ENCODE measurements around the gene CLN3. TPM values are rescaled to one million over a fixed set of nuclear protein-coding genes. Genes with fewer than 3 reads are reported as not detected.
A peak's percentile ranks its signal among the peaks of the same experiment; 100 is the strongest.
"Not testable (repeated sequence)": the region's sequence is repeated elsewhere in the genome, so short reads cannot be mapped to it uniquely, and the experiment has no call there.

The CLN3 gene
- polyA plus RNA-seq, 4 donors = 4.7 to 81.3 (median 20.3) TPM

GRCh38 chr16:28532940-28533647, 41.2 kb upstream of the CLN3 start:
- Histone ChIP-seq H3K4me1 (ENCODE audit: control insufficient read depth in 3 of 3, insufficient read depth in 2 of 3, low read depth in 1 of 3, low read length in 2 of 3) (peaks cover 0 to 17% (median 5%) of the 10 kb centered on the region in 3 donors), H3K27ac (ENCODE audit: low read depth in 1 of 3, low read length in 2 of 3) (peak overlapping the region in 2 of 3 donors; percentile 48 to 76), H3K36me3 (ENCODE audit: control insufficient read depth in 3 of 3, insufficient read depth in 2 of 3, low read depth in 1 of 3, low read length in 3 of 3) (peaks cover 0 to 3% (median 0%) of the 10 kb centered on the region in 3 donors), H3K4me3 (ENCODE audit: low read depth in 1 of 3, low read length in 3 of 3) (no peak overlapping the region), H3K9me3 (ENCODE audit: control insufficient read depth in 2 of 2, insufficient read depth in 1 of 2, low read depth in 1 of 2, low read length in 1 of 2) (no peaks in the 10 kb centered on the region), H3K27me3 (ENCODE audit: control insufficient read depth in 3 of 3, insufficient read depth in 3 of 3, low read length in 3 of 3) (no peaks in the 10 kb centered on the region)
- FAIRE-seq (no peak), DNase-seq (no peak)
- WGBS, 3 donors = 84 to 87% (median 85%) methylated on average over 5 of the region's 5 CpGs

DNA sequence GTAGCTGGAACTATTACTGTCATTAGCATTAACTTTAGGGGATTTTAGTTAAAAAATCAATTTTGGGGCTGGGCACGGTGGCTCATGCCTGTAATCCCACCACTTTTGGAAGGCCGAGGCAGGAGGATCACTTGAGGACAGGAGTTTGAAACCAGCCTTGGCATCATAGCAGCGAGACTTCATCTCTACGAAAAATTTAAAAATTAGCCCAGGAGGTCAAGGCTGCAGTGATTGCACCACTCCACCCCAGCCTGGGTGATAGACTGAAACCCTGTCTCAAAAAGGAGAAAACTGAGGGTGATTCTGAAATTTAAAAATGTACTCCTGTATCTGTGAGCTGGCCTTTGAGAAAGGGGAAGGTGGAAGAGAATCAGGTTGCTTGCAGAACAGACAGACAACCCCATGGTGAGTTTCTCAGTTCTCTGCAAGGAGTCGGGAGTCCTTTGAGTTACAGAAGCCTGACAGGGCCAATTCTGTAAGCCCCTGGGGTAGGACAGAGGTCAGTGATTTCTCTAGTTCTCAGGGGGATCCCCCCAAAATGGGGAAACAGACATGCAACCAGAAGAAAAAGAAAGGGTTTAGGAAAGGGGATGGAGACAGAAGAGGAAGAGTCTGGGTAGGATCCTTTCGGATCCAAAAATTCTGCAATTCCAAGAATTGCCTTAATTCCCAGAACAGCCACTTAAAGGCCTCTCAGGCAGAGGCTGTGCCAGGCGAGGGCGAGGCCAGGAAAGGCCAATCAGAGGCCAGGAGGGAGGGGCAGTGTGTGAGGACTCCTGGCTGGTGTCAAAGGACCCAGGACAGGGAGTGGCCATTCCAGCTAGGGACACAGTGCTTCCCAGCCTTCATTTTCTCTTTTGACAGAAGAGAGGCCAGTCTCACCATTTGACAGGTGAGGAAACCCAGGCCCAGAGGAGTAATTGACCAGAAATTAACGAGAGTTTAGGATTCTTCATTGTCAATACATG, 40.2 kb upstream of the CLN3 start:
- no peak for FAIRE-seq
- Histone ChIP-seq H3K4me3 (ENCODE audit: low read depth in 1 of 3, low read length in 3 of 3) (no peak overlapping the region), H3K36me3 (ENCODE audit: control insufficient read depth in 3 of 3, insufficient read depth in 2 of 3, low read depth in 1 of 3, low read length in 3 of 3) (no peaks in the 10 kb centered on the region), H3K4me1 (ENCODE audit: control insufficient read depth in 3 of 3, insufficient read depth in 2 of 3, low read depth in 1 of 3, low read length in 2 of 3) (peaks cover 0 to 25% (median 5%) of the 10 kb centered on the region in 3 donors), H3K27me3 (ENCODE audit: control insufficient read depth in 3 of 3, insufficient read depth in 3 of 3, low read length in 3 of 3) (no peaks in the 10 kb centered on the region), H3K27ac (ENCODE audit: low read depth in 1 of 3, low read length in 2 of 3) (peak overlapping the region in 2 of 3 donors; percentile 48 to 76), H3K9me3 (ENCODE audit: control insufficient read depth in 2 of 2, insufficient read depth in 1 of 2, low read depth in 1 of 2, low read length in 1 of 2) (no peaks in the 10 kb centered on the region)
- WGBS, 3 donors = 61 to 73% (median 70%) methylated on average over 9 of the region's 9 CpGs
- peak; percentile 60 to 88 for DNase-seq

- FAIRE-seq = no peak
- peaks cover 1 to 36% (median 5%) of the 10 kb centered on the region in 3 donors for H3K4me1 ChIP-seq (ENCODE audit: control insufficient read depth in 3 of 3, insufficient read depth in 2 of 3, low read depth in 1 of 3, low read length in 2 of 3)
- H3K4me3 ChIP-seq (ENCODE audit: low read depth in 1 of 3, low read length in 3 of 3) = no peak overlapping the region
- H3K27ac ChIP-seq (ENCODE audit: low read depth in 1 of 3, low read length in 2 of 3) = peak overlapping the region in 1 of 3 donors; percentile 63
- H3K27me3 ChIP-seq (ENCODE audit: control insufficient read depth in 3 of 3, insufficient read depth in 3 of 3, low read length in 3 of 3) = no peaks in the 10 kb centered on the region
- DNase-seq = no peak
- no peaks in the 10 kb centered on the region for H3K9me3 ChIP-seq (ENCODE audit: control insufficient read depth in 2 of 2, insufficient read depth in 1 of 2, low read depth in 1 of 2, low read length in 1 of 2)
- no peaks in the 10 kb centered on the region for H3K36me3 ChIP-seq (ENCODE audit: control insufficient read depth in 3 of 3, insufficient read depth in 2 of 3, low read depth in 1 of 3, low read length in 3 of 3)
Observed at GRCh38 chr16:28529124-28529523, 37.2 kb upstream of the CLN3 start.

GRCh38 chr16:28528463-28528867, 36.6 kb upstream of the CLN3 start:
- H3K27me3 ChIP-seq (ENCODE audit: control insufficient read depth in 3 of 3, insufficient read depth in 3 of 3, low read length in 3 of 3) = no peaks in the 10 kb centered on the region

DNA sequence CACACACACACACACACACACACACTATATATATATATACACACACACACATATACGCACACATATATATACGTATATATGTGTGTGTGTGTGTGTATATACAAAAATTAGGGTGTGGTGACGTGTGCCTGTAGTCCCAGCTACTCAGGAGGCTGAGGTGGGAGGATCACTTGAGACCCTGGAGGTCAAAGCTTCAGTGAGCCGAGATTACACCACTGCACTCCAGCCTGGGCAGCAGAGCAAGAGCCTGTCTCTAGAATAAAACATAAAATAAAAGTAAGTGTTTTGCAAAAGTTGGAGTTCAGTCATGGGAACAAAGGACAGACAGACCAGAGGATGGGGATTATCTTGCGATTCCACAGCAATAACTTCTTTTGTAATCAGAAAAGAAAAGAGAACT, 36.1 kb upstream of the CLN3 start:
- H3K4me3 ChIP-seq (ENCODE audit: low read depth in 1 of 3, low read length in 3 of 3) = no peak overlapping the region
- no peak for DNase-seq
- H3K27me3 ChIP-seq (ENCODE audit: control insufficient read depth in 3 of 3, insufficient read depth in 3 of 3, low read length in 3 of 3) = no peaks in the 10 kb centered on the region
- 60 to 83% (median 71%) methylated on average over 5 of the region's 5 CpGs for WGBS, 3 donors
- H3K27ac ChIP-seq (ENCODE audit: low read depth in 1 of 3, low read length in 2 of 3) = peak overlapping the region in 1 of 3 donors; percentile 63
- peaks cover 1 to 36% (median 4%) of the 10 kb centered on the region in 3 donors for H3K4me1 ChIP-seq (ENCODE audit: control insufficient read depth in 3 of 3, insufficient read depth in 2 of 3, low read depth in 1 of 3, low read length in 2 of 3)
- H3K36me3 ChIP-seq (ENCODE audit: control insufficient read depth in 3 of 3, insufficient read depth in 2 of 3, low read depth in 1 of 3, low read length in 3 of 3) = no peaks in the 10 kb centered on the region
- FAIRE-seq = no peak
- no peaks in the 10 kb centered on the region for H3K9me3 ChIP-seq (ENCODE audit: control insufficient read depth in 2 of 2, insufficient read depth in 1 of 2, low read depth in 1 of 2, low read length in 1 of 2)

More at GRCh38 chr16:28528463-28528867, 36.6 kb upstream of the CLN3 start:
- FAIRE-seq (no peak), DNase-seq (peak; percentile 44 to 63)
- H3K27ac ChIP-seq (ENCODE audit: low read depth in 1 of 3, low read length in 2 of 3) = peak overlapping the region in 1 of 3 donors; percentile 63
- H3K36me3 ChIP-seq (ENCODE audit: control insufficient read depth in 3 of 3, insufficient read depth in 2 of 3, low read depth in 1 of 3, low read length in 3 of 3) = no peaks in the 10 kb centered on the region
- H3K9me3 ChIP-seq (ENCODE audit: control insufficient read depth in 2 of 2, insufficient read depth in 1 of 2, low read depth in 1 of 2, low read length in 1 of 2) = no peaks in the 10 kb centered on the region
- H3K4me1 ChIP-seq (ENCODE audit: control insufficient read depth in 3 of 3, insufficient read depth in 2 of 3, low read depth in 1 of 3, low read length in 2 of 3) = peaks cover 1 to 36% (median 5%) of the 10 kb centered on the region in 3 donors
- H3K4me3 ChIP-seq (ENCODE audit: low read depth in 1 of 3, low read length in 3 of 3) = no peak overlapping the region
- 24 to 63% (median 32%) methylated on average over 5 of the region's 5 CpGs for WGBS, 3 donors

DNA sequence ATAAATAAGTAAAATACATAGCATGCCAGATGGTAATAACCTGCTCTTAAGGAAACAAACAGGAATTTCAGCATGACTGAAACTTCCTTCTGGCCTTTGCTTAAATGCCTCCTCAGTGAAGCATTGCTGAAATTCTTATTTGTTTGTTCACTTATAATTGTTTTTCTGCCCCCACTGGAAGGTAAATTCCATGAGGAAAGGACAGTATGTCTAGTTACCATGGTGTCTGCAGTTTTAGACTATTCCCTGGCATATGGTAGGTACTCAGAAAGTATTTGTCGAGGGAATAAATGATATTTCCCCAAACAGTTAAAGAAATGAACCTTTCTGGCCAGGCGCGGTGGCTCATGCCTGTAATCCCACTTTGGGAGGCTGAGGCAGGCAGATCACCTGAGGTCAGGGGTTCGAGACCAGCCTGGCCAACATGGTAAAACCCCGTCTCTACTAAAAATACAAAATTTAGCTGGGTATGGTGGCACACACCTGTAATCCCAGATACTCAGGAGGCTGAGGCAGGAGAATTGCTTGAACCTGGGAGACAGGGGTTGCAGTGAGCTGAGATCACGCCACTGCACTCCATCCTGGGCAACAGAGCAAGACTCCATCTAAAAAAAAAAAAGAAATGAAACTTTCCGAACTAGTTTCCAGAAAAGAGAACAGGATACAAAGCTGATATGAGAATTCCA, 35.4 kb upstream of the CLN3 start:
- H3K4me3 ChIP-seq (ENCODE audit: low read depth in 1 of 3, low read length in 3 of 3); H3K36me3 ChIP-seq (ENCODE audit: control insufficient read depth in 3 of 3, insufficient read depth in 2 of 3, low read depth in 1 of 3, low read length in 3 of 3); H3K9me3 ChIP-seq (ENCODE audit: control insufficient read depth in 2 of 2, insufficient read depth in 1 of 2, low read depth in 1 of 2, low read length in 1 of 2); DNase-seq; FAIRE-seq; H3K27me3 ChIP-seq (ENCODE audit: control insufficient read depth in 3 of 3, insufficient read depth in 3 of 3, low read length in 3 of 3): not testable (repeated sequence)
- WGBS, 3 donors = 93 to 95% (median 94%) methylated on average over 7 of the region's 7 CpGs
- peak overlapping the region in 1 of 3 donors; percentile 63 for H3K27ac ChIP-seq (ENCODE audit: low read depth in 1 of 3, low read length in 2 of 3)
- peaks cover 0 to 28% (median 1%) of the 10 kb centered on the region in 3 donors for H3K4me1 ChIP-seq (ENCODE audit: control insufficient read depth in 3 of 3, insufficient read depth in 2 of 3, low read depth in 1 of 3, low read length in 2 of 3)

DNA sequence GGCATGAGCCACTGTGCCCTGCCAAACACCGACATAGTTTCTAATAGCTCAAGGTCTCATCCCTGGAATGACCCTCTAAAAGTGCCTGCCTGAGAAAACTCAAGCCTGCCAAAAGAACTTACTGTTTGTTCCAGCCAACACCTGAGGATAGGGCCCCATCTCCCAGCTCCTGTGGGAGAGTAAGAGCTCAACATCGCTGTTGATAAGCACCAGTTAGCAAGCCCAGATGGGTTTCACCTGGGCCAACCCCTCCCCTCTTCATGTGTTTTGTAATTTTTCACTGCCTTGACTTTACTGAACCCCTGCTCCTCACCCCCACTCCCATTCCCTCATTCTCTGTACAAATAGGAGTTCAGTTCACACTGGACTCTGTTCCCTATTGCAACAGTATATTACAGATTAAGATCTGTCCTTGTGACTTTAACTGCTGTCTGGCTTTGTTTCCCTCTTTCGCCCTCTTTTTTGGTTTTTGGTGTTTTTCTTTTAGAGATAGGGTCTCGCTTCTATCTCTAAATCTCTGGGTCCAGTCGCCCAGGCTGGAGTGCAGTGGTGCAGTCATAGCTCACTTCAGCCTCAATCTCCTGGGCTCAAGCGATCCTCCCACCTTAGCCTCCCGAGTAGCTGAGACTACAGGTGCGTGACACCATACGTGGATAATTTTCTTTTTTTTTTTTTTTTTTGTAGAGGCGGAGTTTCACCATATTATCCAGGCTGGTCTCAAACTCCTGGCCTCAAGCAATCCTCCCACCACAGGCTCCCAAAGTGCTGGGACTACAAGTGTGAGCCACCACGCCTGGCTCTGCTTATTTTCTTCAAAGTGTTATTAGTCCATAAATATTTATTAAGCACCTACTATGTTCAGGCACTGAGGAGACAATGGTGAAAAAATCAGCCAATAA, 34.6 kb upstream of the CLN3 start:
- no peaks in the 10 kb centered on the region for H3K9me3 ChIP-seq (ENCODE audit: control insufficient read depth in 2 of 2, insufficient read depth in 1 of 2, low read depth in 1 of 2, low read length in 1 of 2)
- FAIRE-seq (no peak), DNase-seq (peak; percentile 72 to 92)
- H3K36me3 ChIP-seq (ENCODE audit: control insufficient read depth in 3 of 3, insufficient read depth in 2 of 3, low read depth in 1 of 3, low read length in 3 of 3) = no peaks in the 10 kb centered on the region
- H3K27ac ChIP-seq (ENCODE audit: low read depth in 1 of 3, low read length in 2 of 3) = peak overlapping the region in 1 of 3 donors; percentile 76
- peaks cover 0 to 26% (median 1%) of the 10 kb centered on the region in 3 donors for H3K4me1 ChIP-seq (ENCODE audit: control insufficient read depth in 3 of 3, insufficient read depth in 2 of 3, low read depth in 1 of 3, low read length in 2 of 3)
- WGBS, 3 donors = 37 to 76% (median 53%) methylated on average over 10 to 11 of the region's 11 CpGs
- no peak overlapping the region for H3K4me3 ChIP-seq (ENCODE audit: low read depth in 1 of 3, low read length in 3 of 3)
- H3K27me3 ChIP-seq (ENCODE audit: control insufficient read depth in 3 of 3, insufficient read depth in 3 of 3, low read length in 3 of 3) = no peaks in the 10 kb centered on the region

Data from small intestine (tissue), 7 donors.